ENCODE data around the gene ENTR1.

The ENTR1 gene

GRCh38 chr9:136410500-136411287 lies at the start of gene ENTR1, which contains the start of gene PMPCA:
TSS of gene ENTR1 (minus strand) at chr9:136410614. CDS start at chr9:136410397, 217 bp downstream.
TSS of gene PMPCA (plus strand) at chr9:136410658. CDS start at chr9:136410669, 11 bp downstream.
- no peak for TF ChIP-seq CTCF (IDR thresholded peaks at IDR 0.05)

GRCh38 chr9:136459425-136459824 lies 49.0 kb upstream of the ENTR1 start:
- no peak for TF ChIP-seq CTCF (IDR thresholded peaks at IDR 0.05)

- no peak for TF ChIP-seq CTCF (IDR thresholded peaks at IDR 0.05)
These were observed 46.9 kb upstream of the ENTR1 start for GRCh38 chr9:136457326-136457725.

- TF ChIP-seq CTCF (IDR thresholded peaks at IDR 0.05): no peak
These were observed 45.8 kb upstream of the ENTR1 start for GRCh38 chr9:136456258-136456657.

- TF ChIP-seq CTCF (IDR thresholded peaks at IDR 0.05): no peak
These were observed 44.9 kb upstream of the ENTR1 start for GRCh38 chr9:136455043-136456002.

- no peak for TF ChIP-seq CTCF (IDR thresholded peaks at IDR 0.05)
These were observed 43.8 kb upstream of the ENTR1 start for GRCh38 chr9:136454026-136454796.

- TF ChIP-seq CTCF (IDR thresholded peaks at IDR 0.05): no peak
These were observed 42.9 kb upstream of the ENTR1 start for GRCh38 chr9:136453326-136453725.

All from LNCAP (cell line).